Esophagus squamous epithelium (tissue), 4 donors: Measurements from ENCODE around the gene GALNT2.

Source experiments
- POLR2A ChIP-seq, 4 donors: fragments of 450-650 bp; IDR thresholded peaks; one replicate each; pipeline ENCODE4 v1.6.1; 2017; ENCODE audit warnings: antibody characterized with exemption in 4 of 4, mild to moderate bottlenecking in 4 of 4, moderate library complexity in 3 of 4
- TF ChIP-seq, protein P1 (sequence below), 6 experiments: fragments of 450-650 bp in 4 of 6; fragments of 200-600 bp in 2 of 6; sonication (generic) in 2 of 6; IDR thresholded peaks; one replicate each; pipeline ENCODE4 v1.5.1; 2016 to 2019; ENCODE audit warnings: antibody characterized with exemption in 6 of 6, mild to moderate bottlenecking in 4 of 6, moderate library complexity in 4 of 6

DNA sequence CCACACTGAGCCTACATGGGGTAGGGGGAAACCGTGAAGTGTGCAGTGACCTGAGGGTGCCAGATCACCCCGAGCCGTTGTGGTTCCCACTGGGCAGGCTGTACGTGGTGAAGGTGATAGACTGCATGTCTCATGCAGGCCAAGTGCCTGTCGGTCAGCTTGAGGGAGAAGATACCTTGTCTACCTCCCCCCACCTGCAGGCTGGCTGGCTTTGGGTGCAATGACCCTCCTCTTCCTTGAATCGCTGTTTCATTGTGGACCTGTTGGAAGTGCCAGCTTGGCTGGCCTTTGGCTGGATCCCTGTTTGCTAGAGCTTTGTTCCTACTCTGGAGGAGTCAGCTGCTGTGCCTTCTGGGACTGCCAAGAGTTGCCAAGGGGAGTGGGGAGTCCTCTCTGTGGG, 92.5 kb downstream of the GALNT2 start:
- TF ChIP-seq, protein P1, sequence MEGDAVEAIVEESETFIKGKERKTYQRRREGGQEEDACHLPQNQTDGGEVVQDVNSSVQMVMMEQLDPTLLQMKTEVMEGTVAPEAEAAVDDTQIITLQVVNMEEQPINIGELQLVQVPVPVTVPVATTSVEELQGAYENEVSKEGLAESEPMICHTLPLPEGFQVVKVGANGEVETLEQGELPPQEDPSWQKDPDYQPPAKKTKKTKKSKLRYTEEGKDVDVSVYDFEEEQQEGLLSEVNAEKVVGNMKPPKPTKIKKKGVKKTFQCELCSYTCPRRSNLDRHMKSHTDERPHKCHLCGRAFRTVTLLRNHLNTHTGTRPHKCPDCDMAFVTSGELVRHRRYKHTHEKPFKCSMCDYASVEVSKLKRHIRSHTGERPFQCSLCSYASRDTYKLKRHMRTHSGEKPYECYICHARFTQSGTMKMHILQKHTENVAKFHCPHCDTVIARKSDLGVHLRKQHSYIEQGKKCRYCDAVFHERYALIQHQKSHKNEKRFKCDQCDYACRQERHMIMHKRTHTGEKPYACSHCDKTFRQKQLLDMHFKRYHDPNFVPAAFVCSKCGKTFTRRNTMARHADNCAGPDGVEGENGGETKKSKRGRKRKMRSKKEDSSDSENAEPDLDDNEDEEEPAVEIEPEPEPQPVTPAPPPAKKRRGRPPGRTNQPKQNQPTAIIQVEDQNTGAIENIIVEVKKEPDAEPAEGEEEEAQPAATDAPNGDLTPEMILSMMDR (IDR thresholded peaks at IDR 0.05): no peak
- TF ChIP-seq POLR2A (IDR thresholded peaks at IDR 0.05): no peak
